HT1080 (cell line): ENCODE measurements around the gene GNAQ. TPM values are rescaled to one million over a fixed set of nuclear protein-coding genes. Genes with fewer than 3 reads are reported as not detected.
A peak's percentile ranks its signal among the peaks of the same experiment; 100 is the strongest.

ENCODE experiments used
- DNase-seq: peaks from one replicate; pipeline ENCODE4 v3.0.0-alpha.2; 2015; ENCODE audit warnings: low read depth
- total RNA-seq: library from RNA; depleted of rRNA; stranded (reverse); fragments of >200 nt; shearing (Covaris generic); gene quantifications from 2 replicates; pipeline ENCODE4 v1.2.3, GENCODE V29; 2014

GNAQ gene
- total RNA-seq, 1 experiment from 2014 or later = 14.6 TPM

DNA sequence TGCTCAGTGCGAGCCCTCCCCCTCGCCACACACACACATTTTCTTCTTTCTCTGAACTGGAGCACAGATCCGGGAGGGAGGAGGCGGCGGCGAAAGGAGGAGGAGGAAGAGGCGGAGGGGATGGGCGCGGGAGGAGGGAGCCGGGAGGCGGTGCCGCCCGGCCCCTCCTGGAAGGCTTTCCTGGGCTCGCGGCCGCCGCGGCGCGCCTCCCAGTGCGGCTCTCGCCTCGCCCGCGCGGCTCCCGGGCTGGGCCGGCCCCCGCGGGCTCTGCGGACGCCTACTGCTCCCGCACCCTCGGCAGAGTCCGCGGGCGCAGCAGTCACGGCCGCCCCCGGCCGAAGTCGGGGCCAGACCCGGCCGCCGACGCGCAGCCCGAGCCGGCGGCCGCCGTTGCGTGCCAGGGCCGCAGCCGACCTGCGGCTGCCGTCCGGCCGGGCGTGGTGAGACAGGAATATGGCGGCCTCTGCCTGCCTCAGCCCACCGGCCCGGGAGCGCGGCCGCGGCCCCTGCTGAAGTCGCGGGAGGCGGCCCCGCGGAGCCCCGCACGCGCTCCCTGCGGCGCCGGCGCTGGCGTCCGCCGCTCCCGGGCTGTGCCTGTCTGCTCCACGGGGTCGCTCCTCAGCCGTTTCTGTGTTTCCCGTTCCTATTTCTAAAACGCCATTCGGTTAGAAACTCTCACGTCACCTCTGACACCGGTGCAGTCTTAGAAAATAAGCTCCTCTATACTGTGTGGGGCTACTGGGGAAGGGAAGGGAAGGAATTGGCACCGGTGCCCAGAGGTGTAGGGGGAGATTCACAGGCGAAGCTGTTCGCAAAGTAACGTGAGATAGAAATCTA lies 500 bp upstream of the GNAQ start:
- peak; percentile 90 for DNase-seq

DNA sequence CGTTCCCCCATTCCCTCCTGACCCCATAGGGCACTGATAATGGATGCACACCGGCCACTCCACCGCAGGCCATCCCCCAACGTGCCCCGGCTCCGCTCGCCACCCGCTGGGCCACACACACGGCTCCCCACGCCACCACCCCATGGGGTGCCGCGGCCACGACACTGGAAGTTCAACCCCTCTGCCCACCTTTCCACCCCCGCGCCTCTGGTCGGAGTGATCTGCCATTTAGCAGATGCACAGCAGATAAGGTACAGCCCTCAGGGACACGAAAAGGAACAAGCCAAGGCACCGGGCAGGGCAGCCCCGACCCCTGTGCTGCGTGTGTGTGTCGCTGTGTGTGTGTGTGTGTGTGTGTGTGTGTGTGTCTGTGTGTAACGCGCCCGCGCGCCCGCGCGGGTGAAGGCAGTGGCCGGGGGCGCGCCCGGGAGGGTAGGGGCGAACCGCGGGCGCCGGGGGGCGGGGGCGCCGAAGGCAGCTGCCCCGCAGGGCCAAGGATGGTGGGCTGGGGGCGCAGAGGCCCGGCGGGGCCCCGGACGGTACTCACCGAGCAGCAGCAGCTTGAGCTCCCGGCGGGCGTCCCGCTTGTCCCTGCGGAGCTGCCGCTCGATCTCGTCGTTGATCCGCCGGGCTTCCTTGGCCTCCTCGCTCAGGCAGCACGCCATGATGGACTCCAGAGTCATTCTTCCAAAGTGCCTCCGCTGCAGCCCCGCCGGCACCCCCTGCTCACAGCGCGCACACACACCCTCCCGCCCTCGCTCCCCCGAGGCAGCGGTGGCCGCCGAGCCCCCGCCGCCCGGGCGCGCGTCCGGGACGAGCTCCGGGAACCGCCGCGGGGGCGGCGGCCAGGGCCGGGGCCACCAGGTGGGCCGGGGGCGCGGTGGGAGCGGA lies 813 bp downstream of the GNAQ start:
- peak; percentile 28 for DNase-seq

DNA sequence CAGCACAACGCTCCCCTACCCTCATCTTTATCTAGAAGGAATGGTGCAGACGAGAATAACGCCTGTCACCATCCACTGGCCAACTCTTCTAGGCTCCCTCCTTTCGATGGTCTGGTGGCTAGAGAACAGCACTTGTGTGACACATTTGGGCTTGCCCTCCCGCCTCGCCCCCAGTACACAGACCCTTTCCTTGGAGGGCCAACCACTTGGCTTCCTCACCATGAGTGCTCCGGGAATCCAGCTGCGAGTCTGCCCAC lies 1.4 kb downstream of the GNAQ start:
- DNase-seq = peak; percentile 24

DNA sequence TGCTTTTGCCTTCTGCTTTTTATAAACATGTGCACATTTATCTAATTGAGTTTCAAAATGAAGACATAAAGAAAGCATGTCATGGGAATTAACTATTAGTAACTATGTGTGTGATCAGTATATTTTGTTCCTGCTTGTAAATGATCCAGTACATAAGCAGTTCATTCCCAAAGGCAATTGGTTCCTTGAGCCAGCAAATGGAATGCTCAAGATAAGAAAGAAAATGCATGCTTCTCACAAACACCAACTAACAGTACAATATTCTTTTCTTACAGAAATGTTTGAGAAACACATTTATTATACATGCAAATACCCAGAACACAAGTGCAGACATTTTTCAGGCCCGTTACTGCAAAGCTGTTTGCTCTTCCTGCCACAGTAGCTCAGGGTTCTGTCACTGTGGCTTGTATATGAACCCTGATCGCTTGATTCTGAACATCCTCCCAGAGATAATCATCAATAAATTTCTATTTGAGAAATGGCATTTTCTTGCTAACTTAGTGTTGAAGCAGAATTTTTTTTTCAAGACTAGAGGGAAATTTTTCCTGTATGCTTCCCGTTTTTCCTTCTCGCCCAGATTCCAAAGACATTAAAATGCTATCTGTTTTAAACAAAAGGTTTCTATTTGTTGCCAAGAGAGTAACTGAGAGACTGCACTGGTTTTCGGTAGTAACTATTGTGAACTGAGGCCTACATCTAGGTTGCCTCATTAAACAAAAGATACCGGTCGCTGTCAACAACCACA lies 1.9 kb downstream of the GNAQ start:
- no peak for DNase-seq

DNA sequence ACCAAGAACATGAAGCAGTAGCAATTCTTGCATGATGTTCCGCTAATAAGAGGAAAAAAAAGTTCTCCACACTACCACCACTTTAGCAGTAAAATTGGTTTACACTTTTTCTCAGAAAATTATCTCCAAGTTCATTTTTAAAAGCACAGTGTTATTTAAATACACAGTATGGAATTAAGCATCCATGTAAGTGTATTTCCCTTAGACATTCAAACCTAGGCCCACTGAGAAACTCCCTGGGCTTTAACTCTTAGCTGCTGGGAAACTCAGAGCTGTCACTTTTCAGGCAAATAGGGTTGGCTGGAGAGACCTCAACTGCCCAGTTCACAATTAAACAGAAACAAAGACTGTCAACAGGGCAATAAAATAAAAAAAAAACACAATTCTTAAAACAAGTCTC lies 2.7 kb downstream of the GNAQ start:
- no peak for DNase-seq

DNA sequence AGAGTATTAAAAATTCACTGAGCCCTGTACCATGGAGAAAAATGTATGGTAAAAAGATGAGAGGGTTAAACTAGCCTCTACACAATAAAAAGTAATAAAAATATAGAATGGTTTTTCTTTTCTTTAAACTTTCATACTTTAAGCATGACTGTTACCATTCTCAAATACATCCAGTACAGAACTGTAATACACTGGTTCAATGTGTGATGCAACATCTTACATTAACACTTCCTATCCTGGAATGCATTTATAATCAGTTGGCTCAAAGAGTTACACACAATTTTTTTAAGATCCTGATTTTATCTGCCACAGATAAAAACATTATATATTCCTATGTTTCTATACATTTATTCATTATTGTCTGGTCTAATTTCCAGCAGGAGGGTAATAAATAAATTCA lies 4.7 kb downstream of the GNAQ start:
- no peak for DNase-seq

DNA sequence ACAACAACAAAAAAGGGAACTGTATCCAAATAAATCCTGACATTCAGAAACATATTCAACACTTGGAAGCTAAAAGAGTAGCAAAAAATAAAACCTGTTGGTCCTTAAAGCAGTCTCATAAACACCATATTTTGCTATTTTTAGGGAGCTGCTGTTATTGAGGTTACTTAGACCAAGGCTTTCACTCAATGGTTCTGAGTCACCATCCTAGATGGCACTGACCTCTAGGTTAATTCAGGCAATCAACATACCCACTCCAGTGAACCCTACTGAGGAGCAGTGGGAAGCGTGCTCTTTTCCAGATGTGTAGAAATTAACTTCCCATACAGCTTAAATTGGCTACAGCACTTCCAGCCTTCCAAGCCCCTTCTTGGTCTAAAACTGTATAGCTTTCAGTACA lies 5.2 kb downstream of the GNAQ start:
- DNase-seq = no peak

DNA sequence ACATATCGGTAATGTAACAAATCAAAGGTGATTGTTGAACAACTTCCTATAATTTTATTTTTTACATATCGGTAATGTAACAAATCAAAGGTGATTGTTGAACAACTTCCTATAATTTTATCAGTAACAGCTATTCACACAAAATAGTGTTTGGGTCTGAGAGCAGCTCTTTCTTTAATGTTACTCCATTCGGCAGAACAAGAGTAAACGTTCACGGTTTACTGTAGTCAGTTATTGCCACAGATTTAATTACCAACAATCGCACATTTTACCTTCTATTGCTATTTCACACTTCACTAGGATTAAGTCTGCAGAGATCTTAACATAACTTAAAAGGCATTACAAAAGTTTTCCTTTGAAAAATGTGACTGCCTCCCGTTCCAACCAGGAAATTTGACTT lies 6.4 kb downstream of the GNAQ start:
- no peak for DNase-seq

DNA sequence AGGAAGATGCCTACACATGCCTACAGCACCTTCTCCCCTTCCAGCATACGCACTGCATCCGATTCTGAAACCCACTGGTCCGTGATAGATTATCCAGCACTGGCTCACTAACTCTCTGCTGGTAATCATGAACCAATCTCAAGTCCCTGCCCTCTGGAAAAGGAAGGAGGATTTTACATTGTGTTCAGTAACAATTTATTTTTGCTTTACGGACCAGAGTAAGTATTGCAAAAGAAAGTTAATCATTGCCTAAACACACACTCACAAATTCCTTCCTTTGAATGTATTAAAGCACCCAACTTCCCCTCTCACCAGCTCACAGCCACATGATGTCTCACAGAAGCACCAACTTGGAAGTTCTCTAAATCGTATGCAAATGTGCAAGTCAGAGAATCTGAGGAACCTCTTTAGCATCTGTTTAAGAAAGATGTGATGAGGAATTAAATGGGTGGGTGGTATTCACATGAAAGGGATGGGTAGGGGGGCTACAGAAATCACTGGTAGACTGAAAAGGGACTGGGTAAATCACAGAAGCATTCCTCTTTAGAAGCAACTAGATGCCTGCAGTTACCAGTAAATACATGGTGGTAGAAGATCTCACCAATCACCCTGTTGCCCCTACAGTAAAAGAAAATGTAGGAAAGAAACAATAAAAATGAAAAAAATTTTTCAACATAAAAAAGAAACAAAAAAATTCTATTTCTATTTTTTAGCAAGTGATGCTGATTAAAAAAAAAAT lies 8.4 kb downstream of the GNAQ start:
- no peak for DNase-seq

DNA sequence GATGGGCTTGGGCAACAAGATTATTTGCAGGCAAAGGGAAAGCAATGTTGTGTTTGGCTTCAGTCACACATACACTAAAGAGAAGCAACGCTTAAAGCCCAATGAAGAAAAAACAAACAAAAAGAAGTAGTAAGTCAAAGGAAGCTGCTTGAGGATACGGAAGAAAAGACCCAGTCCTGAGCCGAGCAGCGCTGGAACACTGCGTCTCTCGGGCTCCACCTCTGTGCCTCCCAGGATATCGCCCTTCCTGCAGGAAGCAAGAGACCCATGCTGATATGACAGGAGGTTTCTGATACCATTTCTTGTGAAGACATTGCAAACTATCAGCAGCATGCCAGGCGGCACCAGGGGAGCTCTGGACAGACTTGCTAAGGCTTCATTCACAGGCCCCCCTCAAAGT lies 9.9 kb downstream of the GNAQ start:
- DNase-seq = no peak

DNA sequence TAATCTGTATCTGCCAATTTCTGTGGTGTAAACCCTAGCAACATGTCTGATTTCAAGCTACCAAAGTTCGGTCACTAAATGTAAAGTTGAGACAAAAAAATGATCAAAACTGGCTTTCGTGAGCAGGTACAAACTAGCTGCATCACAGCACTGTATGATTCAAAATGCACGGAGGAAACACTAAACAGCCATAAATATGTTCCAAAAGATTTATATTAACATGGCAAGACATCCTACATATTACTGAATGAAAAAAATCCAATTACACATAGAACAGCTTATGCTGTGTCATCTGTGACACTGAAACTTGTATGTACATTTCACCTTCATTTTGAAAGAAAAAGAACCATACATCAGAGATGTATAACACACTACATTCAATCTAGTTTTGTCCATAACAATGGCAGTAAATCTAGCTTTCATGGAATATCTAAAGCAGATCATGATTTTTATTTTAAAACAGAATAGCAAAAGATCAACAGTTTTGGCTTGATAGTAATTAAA lies 14.4 kb downstream of the GNAQ start:
- no peak for DNase-seq

DNA sequence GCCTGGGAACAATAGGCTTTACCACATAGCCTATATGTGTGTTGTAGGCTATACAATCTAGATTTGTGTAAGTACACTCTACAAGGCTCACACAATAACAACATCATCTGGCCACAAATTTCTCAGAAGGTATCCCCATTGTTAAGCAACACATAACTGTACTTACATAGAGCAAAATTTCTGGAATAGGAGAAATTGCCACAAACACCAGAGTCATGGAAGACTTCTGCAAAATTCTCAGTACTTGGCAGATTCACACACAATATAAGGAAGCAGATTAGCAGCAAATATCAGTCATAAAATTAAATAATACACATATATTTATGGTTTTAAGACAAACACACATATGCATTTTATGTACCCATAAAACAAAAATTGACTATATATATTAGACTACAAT lies 16.4 kb downstream of the GNAQ start:
- DNase-seq = no peak

DNA sequence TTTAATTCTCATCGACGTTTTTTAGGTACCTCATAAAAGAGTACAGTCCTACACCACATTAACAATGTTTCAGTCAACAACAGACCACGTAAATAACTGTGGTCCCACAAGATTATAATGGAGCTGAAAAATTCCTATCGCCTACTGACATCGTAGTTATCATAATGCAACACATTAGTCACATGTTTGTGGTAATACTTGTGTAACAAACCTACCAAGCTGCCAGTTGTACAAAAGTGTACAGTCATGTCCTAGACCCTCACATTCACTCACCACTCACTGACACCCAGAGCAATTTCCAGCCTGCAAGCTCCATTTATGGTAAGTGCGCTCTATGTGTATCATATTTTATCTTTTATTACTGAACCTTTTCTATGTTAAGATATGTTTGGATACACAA lies 16.8 kb downstream of the GNAQ start:
- DNase-seq = no peak

DNA sequence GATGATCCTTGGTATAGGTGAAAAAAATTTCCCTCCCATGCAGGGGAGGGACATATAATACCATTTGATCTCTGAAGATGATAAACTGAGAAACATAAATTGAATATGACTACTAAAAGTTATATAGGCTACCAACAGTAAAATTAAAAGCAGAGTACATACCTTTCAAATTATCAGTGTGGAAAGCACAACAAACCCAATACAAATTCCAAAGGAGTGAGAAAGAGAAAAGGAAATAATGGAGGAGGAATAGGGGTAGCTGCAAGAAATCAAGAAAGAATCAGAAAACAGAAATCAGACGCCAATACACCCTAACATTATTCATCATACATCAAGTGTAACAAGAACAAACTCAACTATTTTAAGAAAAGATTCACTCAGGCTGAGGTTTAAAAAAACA lies 17.7 kb downstream of the GNAQ start:
- no peak for DNase-seq

DNA sequence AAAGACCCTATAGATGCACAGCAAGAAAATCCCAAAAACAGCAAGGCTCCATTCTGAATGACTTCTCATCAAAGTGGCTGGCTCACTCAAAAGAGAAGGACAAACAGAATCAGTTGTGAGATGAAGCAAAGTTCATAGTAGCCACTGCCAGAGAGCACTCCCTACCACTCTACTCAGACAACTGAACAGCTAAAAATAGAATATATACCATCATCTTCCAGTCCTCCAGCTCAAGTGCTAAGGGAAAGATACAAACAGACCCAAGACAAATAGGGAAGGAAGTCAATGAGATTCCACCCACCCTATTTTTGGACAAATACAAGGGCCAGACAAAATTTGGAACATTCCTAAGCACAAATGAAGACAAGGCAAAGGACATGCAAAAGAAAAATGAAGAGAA lies 20.6 kb downstream of the GNAQ start:
- DNase-seq = no peak

DNA sequence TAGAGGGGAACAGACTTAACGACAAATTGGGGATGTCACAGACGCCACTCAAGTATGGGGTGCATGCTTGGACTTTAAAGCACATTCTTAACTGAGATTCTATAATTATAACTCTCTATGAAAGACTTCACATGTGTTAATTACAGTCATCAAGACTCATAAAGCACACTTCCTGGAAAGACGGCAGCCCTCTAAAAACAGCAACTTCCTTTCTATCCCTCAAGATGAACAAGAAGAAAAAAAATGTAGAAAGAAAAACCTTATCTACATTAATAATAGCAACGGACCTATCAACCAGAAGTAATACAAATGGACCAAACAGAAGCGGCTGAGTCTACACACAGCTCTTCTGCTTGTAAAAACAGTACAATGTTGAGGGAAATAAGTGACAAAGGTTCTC lies 21.2 kb downstream of the GNAQ start:
- no peak for DNase-seq

DNA sequence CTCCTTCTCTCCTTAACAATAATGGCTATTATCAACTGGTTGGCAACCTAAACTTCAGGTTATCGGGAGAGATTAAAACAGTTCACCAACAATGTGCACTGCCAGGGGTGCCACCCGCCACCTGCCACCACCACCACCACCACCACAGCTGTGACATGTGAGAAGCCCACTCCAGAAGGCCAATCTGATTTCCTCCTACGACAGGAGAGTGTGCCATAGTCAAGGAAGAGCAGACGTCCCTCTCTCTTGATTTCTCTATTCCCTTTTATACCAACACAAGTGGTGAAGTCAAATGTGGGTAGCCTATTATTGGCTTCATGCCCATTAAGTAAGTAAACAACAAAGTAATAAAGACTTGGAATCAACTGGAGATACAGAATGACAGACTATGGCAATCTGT lies 22.4 kb downstream of the GNAQ start:
- no peak for DNase-seq

DNA sequence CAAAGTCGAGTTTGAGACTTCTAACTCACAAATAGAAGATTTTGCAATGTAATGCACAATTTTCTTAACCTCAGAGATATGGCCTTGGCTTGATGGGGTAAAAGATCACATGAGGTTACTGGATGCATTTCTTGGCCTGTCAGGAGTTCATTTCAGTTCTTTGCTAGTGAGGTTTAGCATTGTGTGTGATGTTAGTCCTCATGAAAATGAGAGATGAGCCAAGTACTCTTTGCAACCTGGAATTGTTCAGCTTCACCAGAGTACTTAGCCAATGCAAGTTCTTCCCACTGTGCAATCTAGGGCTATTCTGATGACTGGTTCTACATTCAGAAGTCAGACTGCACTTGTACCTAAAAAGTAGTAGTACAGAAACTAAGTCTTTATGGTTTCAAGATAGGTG lies 24.9 kb downstream of the GNAQ start:
- no peak for DNase-seq

DNA sequence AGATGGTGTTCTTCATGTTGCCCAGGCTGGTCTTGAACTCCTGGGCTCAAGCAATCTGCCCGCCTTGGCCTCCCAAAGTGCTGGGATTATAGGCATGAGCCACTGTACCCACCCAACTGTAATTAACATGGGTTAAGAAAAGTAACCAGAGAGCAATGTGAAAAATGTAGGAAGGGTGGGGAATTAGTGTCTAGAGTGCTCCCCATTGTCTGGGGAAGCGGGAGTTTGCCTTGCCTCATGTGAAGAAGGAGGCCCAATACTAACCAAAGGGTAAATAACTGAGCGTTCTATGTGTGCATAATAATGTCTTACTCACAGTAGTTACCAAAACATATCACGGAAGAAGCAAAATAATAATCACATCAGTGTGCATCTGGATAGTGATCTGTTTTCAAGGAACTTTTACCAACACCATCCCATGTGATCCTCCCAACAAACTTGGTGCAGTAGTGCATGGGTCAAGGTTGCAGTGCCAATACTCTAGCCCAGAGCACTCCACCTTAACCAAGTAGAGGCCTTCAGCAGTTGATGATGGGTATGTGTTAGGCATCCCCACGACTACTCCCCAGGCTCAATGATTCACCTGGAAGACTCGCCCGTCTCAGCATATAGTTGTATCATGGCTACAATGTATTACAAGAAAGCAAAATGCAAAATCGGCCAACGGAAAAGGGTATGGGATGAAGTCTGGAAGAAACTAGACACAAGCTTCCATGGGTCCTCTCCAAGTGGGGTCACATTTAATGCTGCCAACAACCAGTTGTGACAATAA lies 26.2 kb downstream of the GNAQ start:
- no peak for DNase-seq

DNA sequence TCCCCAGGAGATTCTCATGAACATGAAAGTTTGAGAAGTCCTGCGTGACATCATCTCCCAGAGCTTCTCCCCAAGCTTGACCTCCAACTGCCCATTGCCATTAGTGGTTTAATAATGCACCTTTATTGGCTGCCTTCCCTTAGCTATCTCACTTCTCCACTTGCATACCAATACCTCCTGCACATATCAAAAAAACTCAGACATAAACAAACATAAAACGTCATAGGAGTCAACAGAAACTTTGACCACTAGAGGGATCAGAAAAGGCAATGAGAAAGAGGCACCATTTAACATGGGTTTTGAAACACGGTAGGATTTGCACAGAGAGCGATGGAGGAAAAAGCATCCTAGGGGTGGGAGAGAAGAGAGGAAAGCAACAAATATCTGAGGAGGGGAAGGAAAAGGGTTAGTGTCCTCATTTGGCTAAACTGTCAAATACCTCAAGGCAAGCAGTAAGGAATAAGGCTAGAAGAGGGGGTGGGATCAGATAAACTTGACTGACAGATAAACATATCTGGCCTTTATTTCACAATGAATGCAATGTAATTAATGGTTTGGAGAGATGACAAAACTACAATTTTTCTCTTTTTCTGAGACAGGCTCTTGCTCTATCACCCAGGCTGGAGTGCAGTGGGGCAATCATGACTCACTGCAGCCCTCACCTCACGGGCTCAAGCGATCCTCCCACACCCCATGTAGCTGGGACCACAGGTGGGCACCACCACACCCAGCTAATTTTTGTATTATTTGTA lies 27.0 kb downstream of the GNAQ start:
- DNase-seq = no peak
